ENCODE measurements around the gene PFKP.

- TF ChIP-seq POLR2AphosphoS5 (IDR thresholded peaks at IDR 0.05; ENCODE audit: low read depth, low read length) = peak; percentile 19; the same call in 1 of the 2 replicates
- 0 out of 2 replicates have a peak, but pooled peaks have one; percentile 20 for TF ChIP-seq POLR2A (IDR thresholded peaks at IDR 0.05; ENCODE audit: low read depth, low read length)
Observed at GRCh38 chr10:3137958-3138726, 70.8 kb downstream of the PFKP start.

Data from GM12891 (cell line).